ENCODE measurements around the gene MBP.
"Not testable (repeated sequence)": the region's sequence is repeated elsewhere in the genome, so short reads cannot be mapped to it uniquely, and the experiment has no call there.

Gene MBP

DNA sequence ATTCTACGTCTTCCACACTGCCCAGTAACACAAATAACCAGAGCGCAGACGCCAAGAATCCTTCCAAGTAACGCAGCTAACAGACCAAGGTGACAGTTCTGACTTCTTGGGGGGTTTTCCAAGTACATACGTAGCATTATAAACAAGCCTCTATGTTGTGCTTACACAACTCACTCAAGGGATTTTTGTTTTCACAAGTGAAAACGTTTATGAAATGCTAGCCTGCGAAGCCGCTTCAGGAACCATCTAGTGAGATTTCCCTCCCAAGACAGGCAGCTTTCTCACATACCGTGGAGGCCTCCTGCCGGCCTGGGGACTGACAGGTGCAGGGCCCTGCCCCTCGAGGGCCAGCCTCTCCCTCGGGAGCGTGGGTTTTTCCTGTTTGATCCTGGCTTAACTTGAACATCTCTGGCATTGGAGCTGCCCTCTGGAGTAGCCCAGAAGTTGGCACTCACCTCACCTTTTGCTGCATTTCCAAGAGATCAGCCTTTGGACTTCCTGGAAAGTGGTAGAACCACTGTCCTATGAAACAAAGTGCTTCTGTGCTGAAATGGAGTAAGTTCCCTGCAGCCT, 151.1 kb downstream of the MBP start:
- in situ Hi-C loops (cut with MboI; ENCODE audit: low sequenced_read_pairs) = no loop called here

- in situ Hi-C loops (cut with MboI; ENCODE audit: low sequenced_read_pairs) = no loop called here
Observed at GRCh38 chr18:76980663-76981395, 151.8 kb downstream of the MBP start.

GRCh38 chr18:76979906-76980305, 152.7 kb downstream of the MBP start:
- in situ Hi-C loops (cut with MboI; ENCODE audit: low sequenced_read_pairs) = no loop called here

GRCh38 chr18:76979111-76979751, 153.4 kb downstream of the MBP start:
- in situ Hi-C loops (cut with MboI; ENCODE audit: low sequenced_read_pairs) = no loop called here

- in situ Hi-C loops (cut with MboI; ENCODE audit: low sequenced_read_pairs) = no loop called here
Observed at GRCh38 chr18:76978616-76979015, 154.0 kb downstream of the MBP start.

GRCh38 chr18:76977684-76978232, 154.8 kb downstream of the MBP start:
- in situ Hi-C loops (cut with MboI; ENCODE audit: low sequenced_read_pairs) = no loop called here

- in situ Hi-C loops (cut with MboI; ENCODE audit: low sequenced_read_pairs) = no loop called here
Observed at GRCh38 chr18:76977108-76977621, 155.4 kb downstream of the MBP start.

GRCh38 chr18:76975577-76976110, 156.9 kb downstream of the MBP start:
- in situ Hi-C loops (cut with MboI; ENCODE audit: low sequenced_read_pairs) = no loop called here

GRCh38 chr18:76974386-76974785, 158.2 kb downstream of the MBP start:
- in situ Hi-C loops (cut with MboI; ENCODE audit: low sequenced_read_pairs) = no loop called here

GRCh38 chr18:76973520-76974266, 158.9 kb downstream of the MBP start:
- in situ Hi-C loops (cut with MboI; ENCODE audit: low sequenced_read_pairs) = no loop called here

DNA sequence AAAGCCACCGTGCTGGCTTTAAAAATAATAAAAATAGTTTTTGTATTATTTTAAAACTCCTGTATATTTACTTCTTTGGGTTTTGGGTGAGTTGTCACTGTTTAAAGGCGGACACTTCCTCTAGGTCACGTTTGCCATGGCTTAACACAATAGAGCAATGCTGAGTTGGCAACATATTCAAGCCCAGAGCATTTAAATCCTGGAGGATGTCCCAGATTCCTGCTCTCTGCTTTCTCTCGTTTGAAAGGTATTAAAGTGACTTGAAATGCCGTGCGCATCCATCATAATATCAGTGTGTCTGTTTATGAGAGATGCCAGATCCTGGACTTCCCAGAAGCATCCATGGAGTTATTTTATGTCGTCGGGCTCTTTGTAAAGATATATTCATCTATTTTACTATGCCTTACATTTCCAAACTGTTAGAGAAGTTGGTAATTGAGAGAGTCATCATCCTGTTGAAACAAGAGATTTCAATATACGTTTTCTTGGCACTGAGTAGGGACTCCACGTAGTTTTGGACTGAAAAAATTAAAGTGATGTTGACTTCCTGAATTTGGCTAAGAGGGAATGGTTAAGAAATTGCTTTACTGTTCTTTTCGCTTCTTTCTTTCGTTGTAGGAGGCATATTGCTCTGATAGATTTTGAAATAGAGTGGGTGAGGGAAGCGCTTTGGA, 159.6 kb downstream of the MBP start:
- in situ Hi-C loops (cut with MboI; ENCODE audit: low sequenced_read_pairs) = no loop called here

GRCh38 chr18:76972241-76972640, 160.3 kb downstream of the MBP start:
- in situ Hi-C loops (cut with MboI; ENCODE audit: low sequenced_read_pairs) = no loop called here

DNA sequence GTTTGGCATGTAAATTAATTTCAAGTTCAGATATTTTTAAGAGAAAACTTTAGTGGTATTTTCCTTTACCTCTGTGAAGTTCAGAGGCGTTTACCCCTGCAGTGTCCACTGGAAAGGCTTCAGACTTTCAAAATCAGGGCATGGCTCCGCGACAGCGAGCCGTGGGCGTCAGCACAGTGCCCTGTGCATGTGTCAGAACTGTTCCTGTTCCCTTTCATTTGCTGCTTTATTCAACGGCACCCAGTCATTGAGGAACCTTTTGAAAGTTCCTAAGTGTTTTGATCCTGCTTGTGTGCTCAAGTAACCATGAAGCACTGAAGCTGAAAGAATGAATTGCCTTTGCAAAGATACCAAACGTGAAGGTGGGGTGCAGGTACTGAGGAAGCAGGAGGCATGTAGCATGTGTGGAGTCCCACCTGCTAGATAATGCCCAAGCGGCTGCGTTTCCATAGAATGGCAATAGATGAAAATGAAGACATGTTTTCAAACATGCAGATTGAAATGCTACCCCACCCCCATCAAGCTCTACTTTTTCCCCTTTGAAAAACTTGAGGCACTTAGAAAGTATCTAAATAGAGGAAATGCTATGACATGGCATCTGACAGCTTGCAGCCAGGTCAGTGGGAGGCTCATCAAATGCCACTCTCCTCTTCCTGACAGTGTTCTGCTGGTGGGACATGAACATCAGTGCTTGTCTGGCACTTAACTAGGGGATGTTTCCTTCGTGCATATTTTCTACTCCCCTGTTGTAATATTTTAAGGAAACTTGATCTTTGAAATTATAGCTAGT, 161.6 kb downstream of the MBP start:
- in situ Hi-C loops (cut with MboI; ENCODE audit: low sequenced_read_pairs) = no loop called here

- in situ Hi-C loops (cut with MboI; ENCODE audit: low sequenced_read_pairs) = no loop called here
Observed at GRCh38 chr18:76967721-76968472, 164.7 kb downstream of the MBP start.

- in situ Hi-C loops (cut with MboI; ENCODE audit: low sequenced_read_pairs) = not testable (repeated sequence)
Observed at GRCh38 chr18:76967299-76967698, 165.3 kb downstream of the MBP start.

DNA sequence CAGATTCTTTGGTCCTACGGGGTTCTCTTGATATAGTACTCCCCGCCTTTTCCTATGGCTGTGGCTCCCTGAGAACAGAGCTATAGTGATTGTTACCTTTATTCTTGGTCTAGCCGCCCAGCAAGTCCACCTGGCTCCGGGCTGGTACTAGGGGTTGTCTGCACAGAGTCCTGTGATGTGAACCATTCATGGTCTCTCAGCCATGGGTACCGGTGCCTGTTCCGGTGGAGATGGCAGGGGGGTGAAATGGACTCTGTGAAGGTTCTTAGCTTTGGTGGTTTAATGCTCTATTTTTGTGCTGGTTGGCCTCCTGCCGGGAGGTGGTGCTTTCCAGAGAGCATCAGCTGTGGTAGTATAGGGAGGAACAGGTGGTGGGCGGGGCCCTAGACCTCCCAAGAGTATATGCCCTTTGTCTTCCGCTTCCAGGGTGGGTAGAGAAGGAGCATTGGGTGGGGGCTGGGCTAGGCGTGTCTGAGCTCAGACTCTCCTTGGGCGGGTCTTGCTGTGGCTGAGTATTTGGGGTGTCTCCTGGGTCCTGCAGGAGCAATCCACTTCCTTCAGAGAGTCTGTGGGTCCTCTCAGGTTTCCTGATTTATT, 166.9 kb downstream of the MBP start:
- in situ Hi-C loops (cut with MboI; ENCODE audit: low sequenced_read_pairs) = not testable (repeated sequence)

DNA sequence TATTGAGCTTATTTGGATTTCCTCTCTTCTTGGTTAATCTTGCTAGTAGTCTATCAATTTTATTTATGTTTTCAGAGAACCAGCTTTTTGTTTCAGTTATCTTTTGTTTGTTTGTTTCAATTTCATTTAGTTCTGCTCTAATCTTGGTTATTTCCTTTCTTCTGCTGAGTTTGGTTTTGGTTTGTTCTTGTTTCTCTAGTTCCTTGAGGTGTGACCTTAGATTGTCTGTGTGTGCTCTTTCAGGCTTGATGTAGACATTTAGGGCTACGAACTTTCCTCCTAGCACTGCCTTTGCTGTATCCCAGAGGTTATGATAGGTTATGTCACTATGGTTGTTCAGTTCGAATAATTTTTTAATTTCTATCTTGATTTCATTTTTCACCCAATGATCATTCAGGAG, 168.6 kb downstream of the MBP start:
- in situ Hi-C loops (cut with MboI; ENCODE audit: low sequenced_read_pairs) = no loop called here

- in situ Hi-C loops (cut with MboI; ENCODE audit: low sequenced_read_pairs) = no loop called here
Observed at GRCh38 chr18:76962851-76963250, 169.7 kb downstream of the MBP start.

All from HL-60/S4 treated with phorbol 12-myristate 13-acetate at 8.2 ng/mL for 4 days and 3 days (cell line).